Mesendoderm (in vitro differentiated cells): ENCODE data around the gene METRNL.

Experiments used
- DNase-seq: peaks from one replicate; pipeline ENCODE4 v3.0.0; 2013
- H2AK5ac ChIP-seq: 2 replicates; pipeline ENCODE4 v1.6.1; 2013; ENCODE audit warnings: low read length, inconsistent platforms
- H2BK120ac ChIP-seq: 2 replicates; pipeline ENCODE4 v1.6.1; 2013; ENCODE audit warnings: low read depth, mild to moderate bottlenecking, low read length, moderate library complexity, mixed read lengths
- H2BK15ac ChIP-seq: replicated peaks from 2 replicates; pipeline ENCODE4 v1.6.1; 2013; ENCODE audit warnings: low read depth, mild to moderate bottlenecking, moderate library complexity
- H2BK5ac ChIP-seq: 2 replicates; pipeline ENCODE4 v1.6.1; 2013; ENCODE audit warnings: low read length, inconsistent platforms
- H3K18ac ChIP-seq: 2 replicates; pipeline ENCODE4 v1.6.1; 2013; ENCODE audit warnings: mild to moderate bottlenecking, low read length, mixed read lengths
- H3K23ac ChIP-seq: one replicate; pipeline ENCODE4 v1.6.1; 2013; ENCODE audit warnings: low read length
- H3K27ac ChIP-seq: 2 replicates; pipeline ENCODE4 v1.5.1; 2013; ENCODE audit warnings: low read depth, mild to moderate bottlenecking, inconsistent platforms, low read length, moderate library complexity
- H3K27me3 ChIP-seq: 2 replicates; pipeline ENCODE4 v1.6.1; 2013; ENCODE audit warnings: low read length, control low read depth, mild to moderate bottlenecking, inconsistent platforms; ENCODE audit not compliant: insufficient read depth, poor library complexity
- H3K36me3 ChIP-seq: 2 replicates; pipeline ENCODE4 v1.6.1; 2013; ENCODE audit warnings: low read length, inconsistent platforms; ENCODE audit not compliant: control insufficient read depth, insufficient read depth
- H3K4ac ChIP-seq: one replicate; pipeline ENCODE4 v1.6.1; 2013; ENCODE audit warnings: low read depth, mild to moderate bottlenecking, low read length, moderate library complexity
- H3K4me1 ChIP-seq: 2 replicates; pipeline ENCODE4 v1.6.1; 2013; ENCODE audit warnings: low read depth, low read length, inconsistent platforms; ENCODE audit not compliant: control insufficient read depth
- H3K4me2 ChIP-seq: 2 replicates; pipeline ENCODE4 v1.6.1; 2013; ENCODE audit warnings: low read length
- H3K4me3 ChIP-seq: 2 replicates; pipeline ENCODE4 v1.5.1; 2013; ENCODE audit warnings: mild to moderate bottlenecking, low read length
- H3K56ac ChIP-seq: one replicate; pipeline ENCODE4 v1.6.1; 2013; ENCODE audit warnings: low read length
- H3K79me1 ChIP-seq: 2 replicates; pipeline ENCODE4 v1.6.1; 2013; ENCODE audit warnings: low read length, inconsistent platforms
- H3K79me2 ChIP-seq: 2 replicates; pipeline ENCODE4 v1.6.1; 2013; ENCODE audit warnings: mild to moderate bottlenecking, low read length; ENCODE audit not compliant: control insufficient read depth, insufficient read depth
- H3K9ac ChIP-seq: 2 replicates; pipeline ENCODE4 v1.6.1; 2013; ENCODE audit warnings: low read length, inconsistent platforms
- H4K5ac ChIP-seq: one replicate; pipeline ENCODE4 v1.6.1; 2013; ENCODE audit warnings: low read length
- H4K8ac ChIP-seq: one replicate; pipeline ENCODE4 v1.6.1; 2013; ENCODE audit warnings: low read depth, mild to moderate bottlenecking, control low read depth, low read length, moderate library complexity
- WGBS: extraction: QIAGEN DNeasy Blood & Tissue Kit; methylation state at CpG from one replicate; pipeline ENCODE4 v1.1.7; 2013; ENCODE audit warnings: low lambda C conversion rate, missing lambda C conversion rate; ENCODE audit not compliant: insufficient coverage; ENCODE audit errors: extremely low coverage; 5-methylcytosine and 5-hydroxymethylcytosine counted together

Gene METRNL

GRCh38 chr17:83082424-83082823 is 3.0 kb downstream of the METRNL start:
- Histone ChIP-seq H4K8ac (no peak overlapping the region), H3K4me1 (peaks cover 5% of the 10 kb centered on the region), H3K27ac (no peak overlapping the region), H4K5ac (no peak overlapping the region), H3K79me1 (no peaks in the 10 kb centered on the region), H3K4me2 (no peak overlapping the region), H3K27me3 (peaks cover 11% of the 10 kb centered on the region), H2BK5ac (no peak overlapping the region), H3K9ac (no peak overlapping the region), H3K4me3 (no peak overlapping the region), H3K4ac (no peak overlapping the region), H2BK15ac (no peak overlapping the region), H3K18ac (no peak overlapping the region), H2BK120ac (no peak overlapping the region), H3K36me3 (no peaks in the 10 kb centered on the region), H3K79me2 (no peaks in the 10 kb centered on the region), H3K23ac (no peak overlapping the region), H2AK5ac (no peak overlapping the region), H3K56ac (no peak overlapping the region)
- DNase-seq = no peak
- no CpG with 5 or more reads among the region's 8 CpGs for WGBS

GRCh38 chr17:83082909-83083367 is 3.5 kb downstream of the METRNL start:
- no peak overlapping the region for H3K4ac ChIP-seq
- peak; percentile 23 for DNase-seq
- H2BK15ac ChIP-seq = no peak overlapping the region
- no peak overlapping the region for H2BK5ac ChIP-seq
- no peak overlapping the region for H2AK5ac ChIP-seq
- H3K4me1 ChIP-seq = peaks cover 5% of the 10 kb centered on the region
- no peak overlapping the region for H4K8ac ChIP-seq
- WGBS = no CpG with 5 or more reads among the region's 20 CpGs
- no peak overlapping the region for H4K5ac ChIP-seq
- no peak overlapping the region for H3K4me3 ChIP-seq
- H3K56ac ChIP-seq = peak overlapping the region; percentile 73
- no peak overlapping the region for H3K18ac ChIP-seq
- no peak overlapping the region for H2BK120ac ChIP-seq
- H3K4me2 ChIP-seq = no peak overlapping the region
- no peaks in the 10 kb centered on the region for H3K79me2 ChIP-seq
- H3K27me3 ChIP-seq = peaks cover 8% of the 10 kb centered on the region
- H3K23ac ChIP-seq = peak overlapping the region; percentile 83
- no peaks in the 10 kb centered on the region for H3K36me3 ChIP-seq
- H3K9ac ChIP-seq = peak overlapping the region; percentile 20
- H3K27ac ChIP-seq = no peak overlapping the region
- no peaks in the 10 kb centered on the region for H3K79me1 ChIP-seq

GRCh38 chr17:83083368-83084201 is 4.2 kb downstream of the METRNL start:
- Histone ChIP-seq H4K5ac (no peak overlapping the region), H3K4ac (no peak overlapping the region), H3K27me3 (peaks cover 2% of the 10 kb centered on the region), H2BK120ac (no peak overlapping the region), H3K23ac (peak overlapping the region; percentile 83), H3K27ac (no peak overlapping the region), H3K9ac (peak overlapping the region; percentile 20), H3K4me3 (no peak overlapping the region), H2AK5ac (no peak overlapping the region), H3K4me2 (no peak overlapping the region), H3K36me3 (no peaks in the 10 kb centered on the region), H2BK15ac (no peak overlapping the region), H2BK5ac (no peak overlapping the region), H3K79me1 (no peaks in the 10 kb centered on the region), H4K8ac (no peak overlapping the region), H3K79me2 (no peaks in the 10 kb centered on the region), H3K18ac (no peak overlapping the region), H3K4me1 (peaks cover 5% of the 10 kb centered on the region), H3K56ac (peak overlapping the region; percentile 73)
- peak; percentile 93 for DNase-seq
- WGBS = no CpG with 5 or more reads among the region's 25 CpGs

DNA sequence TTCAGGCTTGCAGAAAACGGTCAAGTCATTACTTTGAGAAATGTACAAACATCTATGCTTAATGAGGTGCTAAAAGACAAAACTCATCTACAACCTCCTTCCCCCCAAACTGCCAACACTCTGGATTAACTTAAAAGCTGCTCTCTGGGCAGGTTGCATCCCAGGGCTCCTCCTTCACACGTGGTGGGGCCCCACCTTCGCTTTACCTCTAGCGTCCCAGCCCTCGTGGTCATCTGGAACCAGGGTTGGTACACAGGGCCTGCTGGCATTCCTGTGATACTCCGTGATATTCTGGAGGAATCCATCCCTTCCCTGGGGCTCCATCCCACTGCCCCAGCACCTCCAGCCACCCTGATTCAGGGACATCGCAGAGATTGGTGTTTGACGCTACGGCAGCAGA is 4.8 kb downstream of the METRNL start:
- no peak for DNase-seq
- Histone ChIP-seq H3K4me2 (no peak overlapping the region), H3K4me1 (peaks cover 5% of the 10 kb centered on the region), H3K23ac (no peak overlapping the region), H3K4me3 (no peak overlapping the region), H3K27ac (no peak overlapping the region), H3K36me3 (no peaks in the 10 kb centered on the region), H2BK15ac (no peak overlapping the region), H3K27me3 (no peaks in the 10 kb centered on the region), H4K8ac (no peak overlapping the region), H3K9ac (no peak overlapping the region), H3K18ac (no peak overlapping the region), H2BK5ac (no peak overlapping the region), H3K79me1 (no peaks in the 10 kb centered on the region), H3K79me2 (no peaks in the 10 kb centered on the region), H4K5ac (no peak overlapping the region), H3K4ac (no peak overlapping the region), H2BK120ac (no peak overlapping the region), H2AK5ac (no peak overlapping the region), H3K56ac (no peak overlapping the region)
- WGBS = no CpG with 5 or more reads among the region's 9 CpGs

DNA sequence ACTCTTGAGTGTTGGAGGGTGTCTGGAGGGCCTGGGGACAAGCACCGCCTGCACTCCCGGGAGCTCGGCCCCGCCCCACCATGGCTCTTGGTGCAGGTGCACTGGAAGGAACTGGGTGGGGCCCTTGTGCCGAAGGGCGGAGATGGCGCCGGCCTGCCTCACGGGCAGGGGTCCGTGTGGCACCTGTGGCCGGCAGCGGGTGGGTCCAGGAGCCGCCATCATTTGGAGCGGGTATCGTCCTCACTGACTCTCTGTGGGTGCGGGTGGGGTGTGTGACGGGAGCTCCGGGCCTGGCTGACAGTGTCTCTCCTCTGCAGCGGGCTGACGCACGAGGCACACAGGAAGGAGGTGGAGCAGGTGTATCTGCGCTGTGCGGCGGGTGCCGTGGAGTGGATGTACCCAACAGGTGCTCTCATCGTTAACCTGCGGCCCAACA is 5.2 kb downstream of the METRNL start:
- H3K27ac ChIP-seq = no peak overlapping the region
- WGBS = no CpG with 5 or more reads among the region's 27 CpGs
- no peak overlapping the region for H2AK5ac ChIP-seq
- H3K4me3 ChIP-seq = no peak overlapping the region
- no peaks in the 10 kb centered on the region for H3K36me3 ChIP-seq
- peaks cover 5% of the 10 kb centered on the region for H3K4me1 ChIP-seq
- H3K9ac ChIP-seq = no peak overlapping the region
- H2BK15ac ChIP-seq = no peak overlapping the region
- H3K23ac ChIP-seq = no peak overlapping the region
- H4K5ac ChIP-seq = no peak overlapping the region
- H4K8ac ChIP-seq = no peak overlapping the region
- H3K4me2 ChIP-seq = no peak overlapping the region
- no peaks in the 10 kb centered on the region for H3K27me3 ChIP-seq
- H2BK120ac ChIP-seq = no peak overlapping the region
- no peaks in the 10 kb centered on the region for H3K79me2 ChIP-seq
- no peak overlapping the region for H3K56ac ChIP-seq
- no peaks in the 10 kb centered on the region for H3K79me1 ChIP-seq
- no peak overlapping the region for H2BK5ac ChIP-seq
- H3K18ac ChIP-seq = no peak overlapping the region
- no peak for DNase-seq
- no peak overlapping the region for H3K4ac ChIP-seq
